Sigmoid colon (tissue), 4 donors: ENCODE results near the gene OSTC.

Source experiments
- EP300 ChIP-seq, 4 donors: sonication (generic); formaldehyde crosslinking; IDR thresholded peaks; one replicate each; pipeline ENCODE4 v1.6.1; 2017; ENCODE audit warnings: antibody characterized with exemption in 4 of 4
- POLR2AphosphoS5 ChIP-seq, 4 donors: sonication (generic); formaldehyde crosslinking; IDR thresholded peaks; one replicate each; pipeline ENCODE4 v1.6.1; 2017; ENCODE audit warnings: antibody characterized with exemption in 4 of 4

GRCh38 chr4:108637856-108638255 is 12.5 kb upstream of the OSTC start:
- TF ChIP-seq EP300 (IDR thresholded peaks at IDR 0.05) = no peak
- TF ChIP-seq POLR2AphosphoS5 (IDR thresholded peaks at IDR 0.05) = no peak
